H1 (cell line): Measurements from ENCODE around the gene FAM81A. TPM values are rescaled to one million over a fixed set of nuclear protein-coding genes. Genes with fewer than 3 reads are reported as not detected.

Source experiments
- CTCF ChIA-PET: fragments of 300-600 bp; sonication (Branson Sonifier 250); formaldehyde crosslinking; loops from one replicate; lab custom pipeline; 2021; ENCODE audit not compliant: partially characterized antibody; lab: Charles Lee
- POLR2A ChIA-PET: fragments of 300-600 bp; sonication (Branson Sonifier 250); formaldehyde crosslinking; loops from one replicate; lab custom pipeline; 2021; ENCODE audit warnings: inconsistent platforms; ENCODE audit not compliant: partially characterized antibody; lab: Charles Lee
- DNase-seq, 2 experiments: peaks; one replicate each; pipeline versions ENCODE4 v3.0.0 to v3.0.0-alpha.2; 2010 to 2022; ENCODE audit warnings: low spot score in 2 of 2, low read depth in 1 of 2, mixed read lengths in 1 of 2
- FAIRE-seq: peaks from 2 replicates; lab custom pipeline; 2011; peaks lifted over from hg19 to GRCh38; lab: Jason Lieb, UNC
- H2AFZ ChIP-seq: 2 replicates; pipeline ENCODE4 v1.8.1; 2012; ENCODE audit warnings: low read length, inconsistent platforms
- H2AK5ac ChIP-seq: 2 replicates; pipeline ENCODE4 v1.6.1; 2013; ENCODE audit warnings: low read depth, low read length
- H2BK120ac ChIP-seq: replicated peaks from 2 replicates; pipeline ENCODE3; 2013; ENCODE audit warnings: low read depth, low read length, inconsistent platforms
- H2BK12ac ChIP-seq: 2 replicates; pipeline ENCODE4 v1.6.1; 2013; ENCODE audit warnings: low read depth, low read length
- H2BK15ac ChIP-seq: 2 replicates; pipeline ENCODE4 v1.6.1; 2013; ENCODE audit warnings: low read length
- H2BK20ac ChIP-seq: 2 replicates; pipeline ENCODE4 v1.6.1; 2013; ENCODE audit warnings: low read length
- H2BK5ac ChIP-seq: 2 replicates; pipeline ENCODE4 v1.6.1; 2013; ENCODE audit warnings: low read depth, low read length
- H3K14ac ChIP-seq: 2 replicates; pipeline ENCODE4 v1.6.1; 2013; ENCODE audit warnings: inconsistent platforms; ENCODE audit not compliant: insufficient read length
- H3K18ac ChIP-seq: 2 replicates; pipeline ENCODE4 v1.6.1; 2013; ENCODE audit warnings: low read length; ENCODE audit errors: extremely low read depth
- H3K23ac ChIP-seq: 2 replicates; pipeline ENCODE4 v1.6.1; 2013; ENCODE audit warnings: inconsistent platforms; ENCODE audit not compliant: insufficient read length
- H3K23me2 ChIP-seq: 2 replicates; pipeline ENCODE4 v1.6.1; 2013; ENCODE audit warnings: low read depth, low read length
- H3K27ac ChIP-seq: 2 replicates; pipeline ENCODE4 v1.6.1; 2011; ENCODE audit warnings: low read depth, low read length, inconsistent platforms
- H3K27me3 ChIP-seq, 4 experiments: replicated peaks in 1 of 4; 1 replicate in 1 of 4; 2 replicates in 3 of 4; pipeline versions ENCODE4 v1.6.1 to v1.8.1; 2011 to 2013; ENCODE audit warnings: low read length in 3 of 4, mild to moderate bottlenecking in 3 of 4, inconsistent platforms in 2 of 4, mixed read lengths in 2 of 4, moderate library complexity in 1 of 4; ENCODE audit not compliant: control insufficient read depth in 3 of 4, insufficient read depth in 3 of 4; ENCODE audit errors: extremely low read depth in 1 of 4
- H3K36me3 ChIP-seq, 4 experiments: 2 replicates each; pipeline versions ENCODE4 v1.6.1 to v1.8.1; 2011 to 2013; ENCODE audit warnings: mild to moderate bottlenecking in 4 of 4, low read length in 3 of 4, moderate library complexity in 2 of 4, control low read depth in 1 of 4, inconsistent platforms in 1 of 4; ENCODE audit not compliant: insufficient read depth in 4 of 4, control insufficient read depth in 2 of 4
- H3K4ac ChIP-seq: replicated peaks from 2 replicates; pipeline ENCODE3; 2013; ENCODE audit warnings: low read length, low read depth, mixed read lengths, inconsistent platforms; ENCODE audit not compliant: insufficient read length
- H3K4me1 ChIP-seq, 4 experiments: replicated peaks in 1 of 4; 1 replicate in 1 of 4; 2 replicates in 3 of 4; pipeline versions ENCODE4 v1.6.1 to v1.8.1; 2011 to 2013; ENCODE audit warnings: low read length in 3 of 4, inconsistent platforms in 2 of 4, mixed read lengths in 1 of 4; ENCODE audit not compliant: insufficient read depth in 4 of 4, control insufficient read depth in 3 of 4
- H3K4me2 ChIP-seq, 2 experiments: 2 replicates each; pipeline versions ENCODE4 v1.6.1 to v1.8.1; 2011 to 2013; ENCODE audit warnings: low read depth in 2 of 2, low read length in 2 of 2, control low read depth in 1 of 2, inconsistent platforms in 1 of 2, mild to moderate bottlenecking in 1 of 2; ENCODE audit not compliant: insufficient read depth in 1 of 2
- H3K4me3 ChIP-seq, 4 experiments: fragments of 200-600, 300-600 bp in 1 of 4; sonication (generic), shearing (Covaris generic), sonication (Bioruptor Twin) in 1 of 4; 2 replicates each; pipeline versions ENCODE4 v1.5.1 to v1.8.1; 2011 to 2016; ENCODE audit warnings: low read length in 4 of 4, low read depth in 3 of 4, control low read depth in 2 of 4, inconsistent platforms in 2 of 4, mild to moderate bottlenecking in 2 of 4, mixed read lengths in 1 of 4, moderate library complexity in 1 of 4; ENCODE audit not compliant: insufficient read depth in 2 of 4; ENCODE audit errors: extremely low read depth in 1 of 4
- H3K56ac ChIP-seq: replicated peaks from 2 replicates; pipeline ENCODE3; 2013; ENCODE audit warnings: low read depth, mild to moderate bottlenecking, mixed read lengths, low read length, inconsistent platforms; ENCODE audit not compliant: insufficient read length
- H3K79me1 ChIP-seq: 2 replicates; pipeline ENCODE4 v1.6.1; 2013; ENCODE audit warnings: low read depth, low read length, control low read depth
- H3K79me2 ChIP-seq, 2 experiments: 2 replicates each; pipeline versions ENCODE4 v1.6.1 to v1.8.1; 2012 to 2013; ENCODE audit warnings: low read length in 2 of 2, mild to moderate bottlenecking in 2 of 2, inconsistent platforms in 1 of 2; ENCODE audit not compliant: insufficient read depth in 2 of 2, control insufficient read depth in 1 of 2
- H3K9ac ChIP-seq, 4 experiments: replicated peaks in 1 of 4; 1 replicate in 1 of 4; 2 replicates in 3 of 4; pipeline versions ENCODE4 v1.6.1 to v1.8.1; 2011 to 2013; ENCODE audit warnings: low read depth in 3 of 4, low read length in 3 of 4, control low read depth in 2 of 4, mild to moderate bottlenecking in 2 of 4, moderate library complexity in 2 of 4, inconsistent platforms in 1 of 4; ENCODE audit errors: extremely low read depth in 1 of 4
- H3K9me3 ChIP-seq, 2 experiments: 2 replicates each; pipeline versions ENCODE4 v1.6.1 to v1.8.1; 2012 to 2013; ENCODE audit warnings: mild to moderate bottlenecking in 2 of 2, moderate library complexity in 2 of 2, control low read depth in 1 of 2, inconsistent platforms in 1 of 2, low read depth in 1 of 2, low read length in 1 of 2, mixed read lengths in 1 of 2; ENCODE audit not compliant: insufficient read depth in 2 of 2
- H4K20me1 ChIP-seq, 2 experiments: replicated peaks in 1 of 2; 2 replicates each; pipeline versions ENCODE3 to v1.8.1; 2011 to 2013; ENCODE audit warnings: inconsistent platforms in 2 of 2, low read length in 2 of 2, mild to moderate bottlenecking in 1 of 2; ENCODE audit not compliant: insufficient read depth in 2 of 2, control insufficient read depth in 1 of 2
- H4K5ac ChIP-seq: 2 replicates; pipeline ENCODE4 v1.6.1; 2013; ENCODE audit warnings: low read length, low read depth, mixed read lengths, inconsistent platforms; ENCODE audit not compliant: insufficient read length
- H4K8ac ChIP-seq: 2 replicates; pipeline ENCODE4 v1.8.0; 2013; ENCODE audit warnings: mild to moderate bottlenecking, moderate library complexity, low read length, inconsistent platforms; ENCODE audit not compliant: insufficient read depth; ENCODE audit errors: extremely low read depth
- H4K91ac ChIP-seq: replicated peaks from 2 replicates; pipeline ENCODE3; 2013; ENCODE audit warnings: low read length, mixed read lengths, inconsistent platforms; ENCODE audit not compliant: insufficient read length
- CTCF ChIP-seq, 3 experiments: IDR thresholded peaks; 1 replicate in 2 of 3; 2 replicates in 1 of 3; pipeline versions ENCODE4 v1.5.1 to v1.6.1; 2011; ENCODE audit warnings: low read length in 3 of 3, mild to moderate bottlenecking in 3 of 3, inconsistent platforms in 2 of 3, low read depth in 1 of 3, moderate library complexity in 1 of 3; ENCODE audit not compliant: insufficient read depth in 1 of 3; ENCODE audit errors: control extremely low read depth in 1 of 3
- POLR2A ChIP-seq, 2 experiments: IDR thresholded peaks; 1 replicate in 1 of 2; 2 replicates in 1 of 2; pipeline ENCODE4 v1.6.1; 2011; ENCODE audit warnings: low read depth in 2 of 2, low read length in 2 of 2, mild to moderate bottlenecking in 2 of 2; ENCODE audit errors: control extremely low read depth in 1 of 2
- RAD21 ChIP-seq, 2 experiments: IDR thresholded peaks in 1 of 2; conservative IDR thresholded peaks in 1 of 2; 2 replicates each; pipeline ENCODE4 v1.6.1; 2011; ENCODE audit warnings: low read depth in 2 of 2, low read length in 2 of 2, improper control_type of control experiment in 1 of 2, inconsistent platforms in 1 of 2, mild to moderate bottlenecking in 1 of 2, moderate library complexity in 1 of 2
- whole genome bisulfite sequencing, 2 experiments: shearing (Covaris generic) in 1 of 2; methylation state at CpG; one replicate each; pipeline versions ENCODE4 v1.1.6 to v1.1.7; 2013 to 2015; ENCODE audit warnings: low lambda C conversion rate in 2 of 2, mixed read lengths in 2 of 2, inconsistent platforms in 1 of 2, low coverage in 1 of 2, missing lambda C conversion rate in 1 of 2; ENCODE audit not compliant: insufficient replicate concordance in 2 of 2, insufficient coverage in 1 of 2, insufficient read length in 1 of 2; ENCODE audit errors: extremely low coverage in 1 of 2, missing lambda C conversion rate in 1 of 2; 5-methylcytosine and 5-hydroxymethylcytosine counted together
- polyA plus RNA-seq, 7 experiments: library from polyadenylated mRNA; depleted of rRNA in 3 of 7; stranded (reverse) in 5 of 7; unstranded in 2 of 7; fragments of >200 nt in 5 of 7; fragments of 200-250 nt in 2 of 7; gene quantifications; 1 replicate in 5 of 7; 2 replicates in 1 of 7; 4 replicates in 1 of 7; pipeline versions ENCODE4 v1.2.1 to v1.2.3, GENCODE V29; 2011 to 2013; ENCODE audit warnings: missing spikeins in 2 of 7, mixed read lengths in 2 of 7
- total RNA-seq: library from RNA; stranded (reverse); fragmentation: NEBNext Ultra II Directional; extraction: Animal tissue kit (Norgen Biotek cat#: 25700); gene quantifications from 2 replicates; pipeline ENCODE4 v1.2.1, GENCODE V29; 2021

FAM81A gene
- total and polyA plus RNA-seq, 2 of the 8 experiments (the other 6 are each of a cell fraction or from before 2014, with no cell fraction given), result 0.56 to 3.0 TPM

- Histone ChIP-seq H2AK5ac (no peak overlapping the region), H3K9ac (no peak overlapping the region), H3K9me3 (no peaks in the 10 kb centered on the region), H3K56ac (no peak overlapping the region), H2BK5ac (no peak overlapping the region), H2BK15ac (no peak overlapping the region), H3K79me2 (no peaks in the 10 kb centered on the region), H3K36me3 (no peaks in the 10 kb centered on the region), H4K8ac (no peak overlapping the region), H3K4me3 (no peak overlapping the region), H4K20me1 (no peaks in the 10 kb centered on the region), H3K27ac (no peak overlapping the region), H3K4me1 (peaks cover 5 to 10% (median 5%) of the 10 kb centered on the region in 4 experiments; a peak in 4 of 7 replicates), H3K18ac (no peak overlapping the region), H3K79me1 (no peaks in the 10 kb centered on the region), H4K91ac (no peak overlapping the region), H3K23me2 (no peaks in the 10 kb centered on the region), H3K14ac (no peak overlapping the region), H4K5ac (no peak overlapping the region), H3K4me2 (no peak overlapping the region), H3K23ac (no peak overlapping the region), H3K27me3 (peaks cover 0 to 8% (median 3%) of the 10 kb centered on the region in 4 experiments; a peak in 5 of 7 replicates), H2BK12ac (no peak overlapping the region), H3K4ac (no peak overlapping the region), H2BK120ac (no peak overlapping the region), H2BK20ac (no peak overlapping the region), H2AFZ (no peak overlapping the region)
- TF ChIP-seq POLR2A (IDR thresholded peaks at IDR 0.05; ENCODE audit: control extremely low read depth in 1 of 2, low read depth in 2 of 2, low read length in 2 of 2), result no peak
- TF ChIP-seq CTCF (IDR thresholded peaks at IDR 0.05; ENCODE audit: control extremely low read depth in 1 of 3, insufficient read depth in 1 of 3, low read depth in 1 of 3, low read length in 3 of 3), result peak in 1 of 3 experiments; percentile 3; a peak in 2 of 4 replicates
- TF ChIP-seq RAD21 (IDR thresholded peaks at IDR 0.05 in 1 of 2, conservative IDR thresholded peaks at IDR 0.05 in 1 of 2; ENCODE audit: low read depth in 2 of 2, low read length in 2 of 2), result 0 out of 4 replicates have a peak, but pooled peaks of 1 of the 2 experiments have one; percentile 14
- POLR2A ChIA-PET, result interaction anchor here (1.0 kb wide), 1 partner anchor 12 kb away, joined by 3 read pairs; no protein-coding TSS in a partner anchor
- no peak for FAIRE-seq
- no peak for DNase-seq
- CTCF ChIA-PET, result interaction anchor here (0.6 to 1.9 kb wide), 4 partner anchors 19 to 151 kb away, joined by 3 to 7 read pairs (median 4); no protein-coding TSS in a partner anchor
- WGBS, 2 experiments, result 79% methylated on average over 3 of the region's 3 CpGs; no CpG with 5 or more reads in 1 of the 2 experiments
Observed at GRCh38 chr15:59396679-59397078, 41.3 kb upstream of the FAM81A start.
